Activated CD4-positive, alpha-beta T cell treated with anti-CD3 and anti-CD28 coated beads, Interleukin-2, amount 10 ng/mL, durations not matched to agents 7 days and 5 days (primary cell): Measurements from ENCODE around the gene LMOD1. TPM values are rescaled to one million over a fixed set of nuclear protein-coding genes. Genes with fewer than 3 reads are reported as not detected.

Experiments used
- CTCF ChIA-PET: fragments of 350-600 bp; sonication (Branson Sonifier 250); formaldehyde crosslinking; loops from one replicate; lab custom pipeline; 2021; ENCODE audit warnings: antibody characterized with exemption; lab: Charles Lee
- POLR2A ChIA-PET: fragments of 350-600 bp; sonication (Branson Sonifier 250); formaldehyde crosslinking; loops from one replicate; lab custom pipeline; 2021; ENCODE audit warnings: antibody characterized with exemption; lab: Charles Lee
- DNase-seq: peaks from one replicate; pipeline ENCODE4 v3.0.0-alpha.2; 2020
- H3K27ac Mint-ChIP-seq: one replicate; pipeline ENCODE4 v1.8.0; 2021; ENCODE audit warnings: mild to moderate bottlenecking, moderate library complexity, mixed read lengths
- H3K27me3 Mint-ChIP-seq: one replicate; pipeline ENCODE4 v1.8.0; 2021; ENCODE audit warnings: mixed read lengths
- H3K36me3 Mint-ChIP-seq: one replicate; pipeline ENCODE4 v1.8.0; 2021; ENCODE audit warnings: low read depth, mixed read lengths
- H3K4me1 Mint-ChIP-seq: one replicate; pipeline ENCODE4 v1.8.0; 2021; ENCODE audit warnings: mixed read lengths
- H3K4me3 Mint-ChIP-seq: one replicate; pipeline ENCODE4 v1.8.0; 2021; ENCODE audit warnings: mild to moderate bottlenecking, moderate library complexity, mixed read lengths
- H3K9me3 Mint-ChIP-seq: one replicate; pipeline ENCODE4 v1.8.0; 2021; ENCODE audit warnings: mixed read lengths
- total RNA-seq, 2 experiments: library from RNA; stranded (reverse); gene quantifications; one replicate each; pipeline ENCODE4 v1.2.3, GENCODE V29; 2021

The LMOD1 gene
- total RNA-seq, 2 experiments from 2014 or later = not detected

DNA sequence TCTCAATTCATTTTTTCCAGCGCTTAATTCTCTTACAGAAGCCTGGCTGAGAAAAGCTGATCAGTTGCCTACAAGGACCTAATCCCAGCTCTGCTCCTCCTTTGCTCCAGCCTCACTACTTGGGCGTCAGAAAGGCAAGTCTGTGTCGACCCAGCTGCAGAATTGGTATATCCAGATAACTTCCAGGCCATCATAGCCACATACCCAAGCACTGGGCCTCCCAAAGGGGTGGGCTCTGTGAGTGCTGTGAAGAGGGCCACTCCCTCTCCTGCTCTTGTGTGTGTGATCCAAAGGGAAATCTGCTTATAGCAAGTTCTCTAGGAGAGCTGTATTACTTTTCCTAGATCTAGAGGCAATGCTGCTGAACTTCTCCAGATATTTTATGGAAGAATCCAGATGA lies 18.1 kb downstream of the LMOD1 start:
- Mint-ChIP-seq H3K4me3 (no peak overlapping the region), H3K9me3 (no peaks in the 10 kb centered on the region), H3K27me3 (peaks cover 2% of the 10 kb centered on the region), H3K36me3 (no peaks in the 10 kb centered on the region), H3K4me1 (no peaks in the 10 kb centered on the region), H3K27ac (no peak overlapping the region)
- CTCF ChIA-PET = no interaction called here
- DNase-seq = no peak
- POLR2A ChIA-PET = no interaction called here

DNA sequence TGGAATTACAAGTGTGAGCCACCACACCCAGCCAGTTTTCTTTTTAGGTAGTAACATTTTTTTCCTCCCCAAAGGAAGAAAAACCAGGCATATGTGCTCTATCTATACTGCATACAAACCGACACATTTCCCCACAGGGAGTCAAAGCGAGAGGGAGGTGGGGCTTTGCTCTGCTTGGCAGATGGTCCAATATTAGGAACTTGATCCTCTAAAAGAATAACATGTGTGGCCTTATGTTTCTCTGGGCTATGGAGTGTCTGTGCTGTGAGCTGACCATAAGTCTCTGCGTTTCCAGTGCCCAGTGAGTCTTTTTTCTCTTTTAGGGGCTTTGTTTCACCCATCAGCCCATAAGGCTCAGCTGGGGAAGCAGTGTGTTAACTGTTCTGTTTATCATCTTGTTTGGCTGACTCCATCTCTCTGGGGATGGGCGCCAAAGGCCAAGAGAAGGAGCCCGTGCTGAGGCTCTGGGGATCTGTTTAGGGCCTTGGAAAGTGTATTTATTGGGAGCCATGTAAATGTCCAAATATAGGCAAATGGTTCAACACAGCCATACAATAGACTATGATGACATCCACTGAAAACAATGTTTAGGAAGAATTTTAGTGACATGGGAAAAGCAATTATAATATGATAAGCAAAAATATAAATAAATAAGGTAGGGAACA lies 20.2 kb downstream of the LMOD1 start:
- Mint-ChIP-seq H3K4me1 (no peaks in the 10 kb centered on the region), H3K27ac (no peak overlapping the region), H3K9me3 (no peaks in the 10 kb centered on the region), H3K36me3 (no peaks in the 10 kb centered on the region), H3K27me3 (peaks cover 2% of the 10 kb centered on the region), H3K4me3 (no peak overlapping the region)
- ChIA-PET CTCF (interaction anchor here (0.7 to 1.2 kb wide), 3 partner anchors 30 to 283 kb away, joined by 3 read pairs; no protein-coding TSS in a partner anchor), POLR2A (no interaction called here)
- no peak for DNase-seq

DNA sequence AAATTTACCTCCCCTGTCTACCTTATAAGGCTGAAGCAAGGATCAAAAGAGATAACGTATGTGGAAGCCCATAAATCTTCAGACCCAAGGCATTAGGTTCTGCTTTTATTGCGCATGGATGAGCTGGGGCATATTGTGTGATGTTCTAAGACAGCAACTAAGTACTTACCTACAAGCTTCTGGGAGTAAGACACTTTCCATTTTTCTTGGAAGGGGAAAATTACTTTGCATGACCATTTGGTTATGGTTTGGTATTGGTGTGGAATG lies 21.1 kb downstream of the LMOD1 start:
- DNase-seq = no peak
- Mint-ChIP-seq H3K36me3 (no peaks in the 10 kb centered on the region), H3K9me3 (no peaks in the 10 kb centered on the region), H3K4me3 (no peak overlapping the region), H3K27me3 (peaks cover 2% of the 10 kb centered on the region), H3K27ac (no peak overlapping the region), H3K4me1 (no peaks in the 10 kb centered on the region)
- ChIA-PET CTCF (interaction anchor here (0.6 to 1.2 kb wide), 6 partner anchors 12 to 626 kb away, joined by 3 to 4 read pairs (median 3); no protein-coding TSS in a partner anchor), POLR2A (interaction anchor here (0.6 kb wide), 1 partner anchor 21 kb away, joined by 3 read pairs; no protein-coding TSS in a partner anchor)

DNA sequence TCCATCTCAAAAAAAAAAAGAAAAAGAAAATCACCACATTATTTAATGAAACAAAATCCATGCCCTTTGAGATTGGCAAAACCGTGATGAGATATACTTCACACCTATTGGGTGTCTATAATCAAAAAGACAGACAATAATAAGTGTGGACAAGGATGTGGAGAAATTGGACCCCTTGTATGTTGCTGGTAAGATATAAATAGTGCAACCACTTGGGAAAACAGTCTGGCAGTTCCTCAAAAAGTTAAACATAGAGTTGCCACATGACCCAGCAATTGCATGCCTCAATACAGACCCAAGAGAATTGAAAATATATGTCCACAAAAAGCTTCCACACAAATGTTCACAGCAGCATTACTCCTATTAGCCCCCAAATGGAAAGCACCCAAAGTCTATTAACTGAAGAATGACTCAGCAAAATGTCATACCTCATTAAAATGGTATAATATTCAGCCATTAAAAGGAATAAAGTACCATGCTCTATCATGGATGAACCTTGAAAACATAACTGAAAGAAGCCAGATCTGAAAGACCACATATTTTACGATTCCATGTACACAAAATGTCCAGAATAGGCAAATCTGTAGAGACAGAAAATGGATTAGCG lies 24.3 kb downstream of the LMOD1 start:
- peaks cover 2% of the 10 kb centered on the region for H3K27me3 Mint-ChIP-seq
- no peak for DNase-seq
- POLR2A ChIA-PET = no interaction called here
- CTCF ChIA-PET = no interaction called here
- H3K4me3 Mint-ChIP-seq = no peak overlapping the region
- H3K9me3 Mint-ChIP-seq = no peaks in the 10 kb centered on the region
- no peaks in the 10 kb centered on the region for H3K36me3 Mint-ChIP-seq
- no peak overlapping the region for H3K27ac Mint-ChIP-seq
- no peaks in the 10 kb centered on the region for H3K4me1 Mint-ChIP-seq

DNA sequence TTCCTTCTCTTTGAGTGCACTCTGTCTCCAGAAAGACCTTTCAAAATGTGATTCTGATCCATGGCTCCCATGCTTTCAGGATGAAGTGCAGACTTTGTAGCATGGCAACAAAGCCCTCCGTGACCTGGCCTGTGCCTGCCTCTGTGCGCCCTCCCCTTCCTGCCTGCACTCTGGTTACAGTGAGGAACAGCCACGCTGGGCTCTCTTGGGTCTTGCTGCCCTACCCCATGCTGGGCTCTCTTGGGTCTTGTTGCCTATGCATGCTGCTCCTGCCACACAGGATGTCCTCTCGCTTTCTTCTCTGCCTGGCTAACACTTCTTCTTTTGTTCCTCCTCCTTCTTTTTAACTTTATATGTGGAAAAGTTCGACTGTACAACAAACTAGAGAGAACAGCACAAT lies 28.0 kb downstream of the LMOD1 start:
- Mint-ChIP-seq H3K27me3 (peaks cover 5% of the 10 kb centered on the region), H3K27ac (no peak overlapping the region), H3K36me3 (no peaks in the 10 kb centered on the region), H3K4me3 (no peak overlapping the region), H3K9me3 (no peaks in the 10 kb centered on the region), H3K4me1 (no peaks in the 10 kb centered on the region)
- DNase-seq = no peak
- ChIA-PET CTCF (interaction anchor here (1.0 to 1.2 kb wide), 2 partner anchors 15 to 20 kb away, joined by 3 to 4 read pairs; no protein-coding TSS in a partner anchor), POLR2A (no interaction called here)

DNA sequence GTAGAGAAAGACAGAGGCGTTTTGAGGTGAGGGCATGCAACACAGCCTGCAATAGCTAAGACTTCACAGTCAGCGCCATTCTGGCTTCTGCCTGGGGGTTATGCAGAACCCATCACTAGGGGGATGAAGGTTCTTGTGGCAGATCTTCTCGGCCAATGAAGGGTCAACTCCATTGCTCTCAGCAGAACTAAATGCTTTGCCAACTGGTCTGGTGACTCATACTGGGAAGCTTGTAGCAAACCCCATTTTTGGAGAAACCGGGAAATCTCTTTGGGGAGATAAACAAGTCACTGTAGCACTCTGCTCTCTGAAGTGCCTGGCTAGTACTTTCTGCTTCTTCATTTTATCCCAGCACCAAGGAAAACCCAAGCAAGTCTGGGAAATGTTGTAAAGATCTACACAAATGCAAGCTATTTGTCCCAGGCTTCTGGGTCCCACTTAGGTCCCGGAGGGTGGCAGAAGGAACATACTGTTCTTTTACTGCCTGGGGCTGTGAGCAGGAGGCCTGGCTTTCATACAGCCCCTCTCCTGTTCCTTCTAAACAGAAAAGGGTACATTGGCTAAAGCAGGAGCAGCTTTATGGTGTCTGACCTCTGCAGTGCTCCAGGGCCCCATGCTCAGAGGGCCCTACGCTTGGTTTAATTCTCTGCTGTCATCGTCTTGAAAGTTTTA lies 28.9 kb downstream of the LMOD1 start:
- H3K27me3 Mint-ChIP-seq = peaks cover 5% of the 10 kb centered on the region
- no peak overlapping the region for H3K27ac Mint-ChIP-seq
- H3K36me3 Mint-ChIP-seq = no peaks in the 10 kb centered on the region
- CTCF ChIA-PET = interaction anchor here (0.6 to 2.4 kb wide), 5 partner anchors 14 to 82 kb away, joined by 3 to 8 read pairs (median 3); no protein-coding TSS in a partner anchor
- no peaks in the 10 kb centered on the region for H3K9me3 Mint-ChIP-seq
- POLR2A ChIA-PET = interaction anchor here (0.5 kb wide), 1 partner anchor 28 kb away, joined by 3 read pairs; no protein-coding TSS in a partner anchor
- DNase-seq = no peak
- no peak overlapping the region for H3K4me3 Mint-ChIP-seq
- no peaks in the 10 kb centered on the region for H3K4me1 Mint-ChIP-seq

DNA sequence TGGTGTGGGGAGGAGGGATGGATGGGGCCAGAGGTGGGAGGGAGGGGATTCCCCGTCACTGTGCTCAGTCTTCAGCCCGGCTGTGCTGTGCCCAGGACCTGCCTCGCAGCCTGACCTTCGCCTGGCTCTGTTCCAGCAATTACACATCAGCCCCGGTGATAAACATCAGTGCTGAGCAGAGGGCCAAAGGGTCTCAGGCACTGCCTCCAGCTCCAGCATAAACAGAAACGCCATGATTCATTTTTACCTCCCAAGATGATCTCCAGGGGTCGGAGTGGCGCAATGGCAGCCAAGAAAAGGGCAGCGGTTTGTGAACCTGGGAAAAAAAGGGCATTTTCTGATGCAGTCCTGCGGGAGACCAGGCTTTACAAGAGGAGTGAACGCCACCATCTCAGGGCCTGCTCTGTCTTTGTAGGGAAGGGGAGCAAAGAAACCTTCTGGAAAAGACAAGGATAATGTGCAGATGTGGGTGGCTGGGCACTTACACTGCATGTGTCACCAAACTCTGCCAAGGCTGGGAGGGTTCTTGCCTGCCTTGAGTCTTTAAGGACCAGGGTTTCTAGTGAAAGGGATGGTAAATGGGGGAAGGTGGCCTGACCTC lies 29.6 kb downstream of the LMOD1 start:
- ChIA-PET CTCF (interaction anchor here (1.2 to 2.4 kb wide), 2 partner anchors 21 to 83 kb away, joined by 3 to 8 read pairs; no protein-coding TSS in a partner anchor), POLR2A (no interaction called here)
- Mint-ChIP-seq H3K4me3 (no peak overlapping the region), H3K27me3 (peaks cover 3% of the 10 kb centered on the region), H3K27ac (no peak overlapping the region), H3K9me3 (no peaks in the 10 kb centered on the region), H3K4me1 (no peaks in the 10 kb centered on the region), H3K36me3 (no peaks in the 10 kb centered on the region)
- DNase-seq = no peak

DNA sequence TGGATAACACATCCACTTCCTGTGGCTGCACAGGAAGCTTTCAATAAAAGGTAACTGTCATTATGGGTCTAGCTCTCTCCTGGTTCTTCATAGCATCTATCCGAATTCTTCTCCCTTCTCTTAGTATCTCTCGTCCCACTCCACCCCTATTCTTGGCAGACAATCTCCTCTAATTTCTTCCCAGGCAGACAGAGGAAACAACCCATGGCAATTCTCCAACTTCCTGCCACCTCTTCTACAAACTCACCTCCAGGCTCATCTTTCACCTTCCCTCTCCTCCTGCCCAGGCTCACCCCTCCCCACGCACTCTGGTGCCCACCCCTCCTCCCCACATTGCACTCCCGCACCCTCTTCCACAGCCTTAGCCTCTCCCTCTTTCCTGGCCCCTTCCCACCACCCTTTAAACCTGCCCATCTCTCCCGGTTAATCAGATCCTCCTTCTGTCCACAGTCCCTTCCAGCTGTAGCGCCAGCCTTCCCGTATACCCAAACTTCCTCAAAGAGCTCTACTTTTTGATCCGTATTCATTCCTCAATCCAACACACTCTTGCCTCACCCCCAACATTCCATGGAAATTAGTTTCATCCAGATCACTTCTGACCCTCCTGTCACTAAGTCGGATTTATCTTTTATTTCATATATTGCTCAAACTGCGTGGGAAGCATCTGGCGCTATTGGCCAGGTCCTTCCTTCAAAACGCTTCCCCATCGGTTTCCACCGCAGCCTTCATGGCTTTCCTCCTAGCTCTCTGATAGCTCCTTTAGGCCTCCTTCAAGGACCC lies 31.7 kb downstream of the LMOD1 start:
- ChIA-PET CTCF (interaction anchor here (0.5 kb wide), 1 partner anchor 97 kb away, joined by 4 read pairs; no protein-coding TSS in a partner anchor), POLR2A (no interaction called here)
- H3K36me3 Mint-ChIP-seq = no peaks in the 10 kb centered on the region
- DNase-seq = no peak
- no peak overlapping the region for H3K27ac Mint-ChIP-seq
- H3K27me3 Mint-ChIP-seq = peaks cover 5% of the 10 kb centered on the region
- H3K4me1 Mint-ChIP-seq = no peaks in the 10 kb centered on the region
- no peaks in the 10 kb centered on the region for H3K9me3 Mint-ChIP-seq
- H3K4me3 Mint-ChIP-seq = no peak overlapping the region

DNA sequence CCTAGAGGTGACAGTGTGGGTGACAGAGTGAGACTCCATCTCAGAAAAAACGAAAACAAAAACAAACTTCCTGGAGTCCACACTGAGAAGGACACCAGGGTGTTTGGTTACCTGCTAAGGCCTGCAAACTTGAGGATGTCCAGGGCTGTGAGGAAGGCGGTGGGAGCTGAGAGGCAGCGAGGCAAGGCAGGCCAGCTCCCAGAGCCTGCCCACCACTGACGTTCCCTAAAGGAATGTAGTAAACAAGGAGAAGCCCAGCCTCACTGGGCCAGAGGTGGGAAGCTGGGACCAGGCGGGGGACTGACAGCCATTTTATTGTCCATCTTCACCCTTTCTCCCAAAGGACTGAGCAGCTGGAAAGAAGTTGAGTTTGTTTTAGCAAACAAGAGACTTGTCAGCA lies 33.5 kb downstream of the LMOD1 start:
- H3K27me3 Mint-ChIP-seq = peaks cover 7% of the 10 kb centered on the region
- H3K9me3 Mint-ChIP-seq = no peaks in the 10 kb centered on the region
- no peak overlapping the region for H3K4me3 Mint-ChIP-seq
- DNase-seq = no peak
- H3K4me1 Mint-ChIP-seq = no peaks in the 10 kb centered on the region
- ChIA-PET CTCF (interaction anchor here (0.6 to 1.1 kb wide), 2 partner anchors 25 to 53 kb away, joined by 3 to 4 read pairs; no protein-coding TSS in a partner anchor), POLR2A (no interaction called here)
- no peak overlapping the region for H3K27ac Mint-ChIP-seq
- no peaks in the 10 kb centered on the region for H3K36me3 Mint-ChIP-seq

DNA sequence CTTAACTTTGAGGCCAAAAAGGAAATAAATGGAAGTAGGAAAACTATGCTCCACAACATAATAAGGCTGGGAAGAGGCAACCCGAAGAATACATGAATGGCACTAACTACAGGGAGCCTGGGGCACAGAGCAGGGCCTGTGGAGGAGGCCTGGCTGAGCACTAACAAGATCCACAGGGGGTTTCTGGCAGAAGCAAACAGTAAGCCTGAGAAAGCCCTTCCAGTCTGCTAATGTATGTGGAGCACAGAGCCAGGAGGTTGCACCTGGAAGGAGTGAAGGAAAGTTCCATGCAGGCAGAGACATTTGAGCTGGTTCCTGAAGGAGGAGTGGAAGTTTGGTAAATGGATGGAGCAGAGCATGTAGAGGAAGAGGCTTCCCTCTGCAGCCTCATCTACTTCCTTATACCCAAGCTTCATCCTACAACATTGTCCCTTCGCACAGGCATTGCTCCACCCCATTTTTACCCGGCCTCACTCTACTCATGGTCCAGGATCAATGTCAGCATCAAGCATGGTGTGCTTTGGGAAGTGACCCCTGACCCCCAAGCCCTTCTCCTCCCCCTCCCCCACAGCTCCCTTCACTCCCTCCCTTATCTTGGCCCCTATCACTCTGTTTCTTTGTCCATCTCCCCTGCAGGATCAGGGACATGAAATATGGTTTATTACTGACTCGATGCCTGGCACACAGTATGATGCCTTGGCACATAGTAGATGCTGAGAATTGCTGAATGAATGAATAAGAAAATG lies 34.3 kb downstream of the LMOD1 start:
- no peaks in the 10 kb centered on the region for H3K9me3 Mint-ChIP-seq
- ChIA-PET POLR2A (no interaction called here), CTCF (interaction anchor here (7.1 kb wide), 1 partner anchor 14 kb away, joined by 53 read pairs; no protein-coding TSS in a partner anchor)
- H3K4me1 Mint-ChIP-seq = no peaks in the 10 kb centered on the region
- no peak overlapping the region for H3K4me3 Mint-ChIP-seq
- peaks cover 7% of the 10 kb centered on the region for H3K27me3 Mint-ChIP-seq
- no peak for DNase-seq
- no peaks in the 10 kb centered on the region for H3K36me3 Mint-ChIP-seq
- H3K27ac Mint-ChIP-seq = no peak overlapping the region

DNA sequence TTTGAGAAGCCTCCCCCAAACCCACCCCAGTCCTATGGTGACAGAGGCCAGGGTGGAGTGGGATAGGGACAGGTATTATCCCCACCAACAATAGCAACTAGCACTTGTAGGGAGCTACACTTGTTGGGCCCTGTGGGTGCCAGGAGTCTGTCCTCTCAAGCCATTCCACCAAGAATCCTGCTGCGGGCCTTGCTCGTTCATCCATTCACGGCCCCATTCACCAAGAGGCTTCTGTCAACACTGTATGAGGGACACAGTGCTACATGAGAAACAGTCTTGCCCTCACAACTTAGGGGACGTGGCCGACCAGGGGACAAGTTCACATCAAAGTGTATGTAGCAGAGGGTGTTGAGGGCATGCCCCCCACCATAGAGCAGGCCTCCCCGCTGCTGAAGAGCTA lies 38.7 kb downstream of the LMOD1 start:
- Mint-ChIP-seq H3K27me3 (peaks cover 4% of the 10 kb centered on the region), H3K9me3 (no peaks in the 10 kb centered on the region), H3K27ac (no peak overlapping the region), H3K4me1 (peaks cover 5% of the 10 kb centered on the region), H3K36me3 (no peaks in the 10 kb centered on the region), H3K4me3 (no peak overlapping the region)
- CTCF ChIA-PET = interaction anchor here (1.7 to 7.1 kb wide), 2 partner anchors 10 to 15 kb away, joined by 3 to 53 read pairs; no protein-coding TSS in a partner anchor
- POLR2A ChIA-PET = no interaction called here
- DNase-seq = no peak
